Measurements from ENCODE around the gene GPR65.
"Not testable (repeated sequence)": the region's sequence is repeated elsewhere in the genome, so short reads cannot be mapped to it uniquely, and the experiment has no call there.

The GPR65 gene

GRCh38 chr14:88004506-88005036 lies 364 bp upstream of the GPR65 start:
- DNase-seq (ENCODE audit: low read depth in 3 of 3) = no peak

GRCh38 chr14:88005978-88006851 lies 1.3 kb downstream of the GPR65 start:
- peak; percentile 33 to 65 (median 53) for DNase-seq (ENCODE audit: low read depth in 3 of 3)

GRCh38 chr14:88007608-88008007 lies 2.7 kb downstream of the GPR65 start:
- no peak for DNase-seq (ENCODE audit: low read depth in 3 of 3)

- no peak for DNase-seq (ENCODE audit: low read depth in 3 of 3)
Measured at GRCh38 chr14:88008039-88008742, 3.3 kb downstream of the GPR65 start.

GRCh38 chr14:88009486-88009885 lies 4.6 kb downstream of the GPR65 start:
- DNase-seq (ENCODE audit: low read depth in 3 of 3) = no peak

- DNase-seq (ENCODE audit: low read depth in 3 of 3) = no peak
Measured at GRCh38 chr14:88010331-88010730, 5.4 kb downstream of the GPR65 start.

- DNase-seq (ENCODE audit: low read depth in 3 of 3) = no peak
Measured at GRCh38 chr14:88012495-88012894, 7.6 kb downstream of the GPR65 start.

- peak in 1 of 3 experiments; percentile 7 for DNase-seq (ENCODE audit: low read depth in 3 of 3)
Measured at GRCh38 chr14:88013750-88014349, 8.9 kb downstream of the GPR65 start.

GRCh38 chr14:88016768-88017167 lies 11.8 kb downstream of the GPR65 start:
- DNase-seq (ENCODE audit: low read depth in 3 of 3) = no peak

- no peak for DNase-seq (ENCODE audit: low read depth in 3 of 3)
Measured at GRCh38 chr14:88017535-88017934, 12.6 kb downstream of the GPR65 start.

- no peak for DNase-seq (ENCODE audit: low read depth in 3 of 3)
Measured at GRCh38 chr14:88023658-88024187, 18.8 kb downstream of the GPR65 start.

GRCh38 chr14:88024252-88025086 lies 19.5 kb downstream of the GPR65 start:
- DNase-seq (ENCODE audit: low read depth in 3 of 3) = not testable (repeated sequence)

- no peak for DNase-seq (ENCODE audit: low read depth in 3 of 3)
Measured at GRCh38 chr14:88025313-88025712, 20.4 kb downstream of the GPR65 start.

- DNase-seq (ENCODE audit: low read depth in 3 of 3) = no peak
Measured at GRCh38 chr14:88026890-88027289, 22.0 kb downstream of the GPR65 start.

GRCh38 chr14:88029500-88029899 lies 24.6 kb downstream of the GPR65 start:
- no peak for DNase-seq (ENCODE audit: low read depth in 3 of 3)

GRCh38 chr14:88030079-88030478 lies 25.1 kb downstream of the GPR65 start:
- DNase-seq (ENCODE audit: low read depth in 3 of 3) = no peak

- DNase-seq (ENCODE audit: low read depth in 3 of 3) = no peak
Measured at GRCh38 chr14:88030892-88031291, 26.0 kb downstream of the GPR65 start.

GRCh38 chr14:88032373-88032772 lies 27.4 kb downstream of the GPR65 start:
- no peak for DNase-seq (ENCODE audit: low read depth in 3 of 3)

- DNase-seq (ENCODE audit: low read depth in 3 of 3) = no peak
Measured at GRCh38 chr14:88034076-88034475, 29.1 kb downstream of the GPR65 start.

GRCh38 chr14:88036422-88036821 lies 31.5 kb downstream of the GPR65 start:
- DNase-seq (ENCODE audit: low read depth in 3 of 3) = no peak

- no peak for DNase-seq (ENCODE audit: low read depth in 3 of 3)
Measured at GRCh38 chr14:88037325-88037724, 32.4 kb downstream of the GPR65 start.

Measured in stimulated activated CD4-positive, alpha-beta T cell treated with anti-CD3 and anti-CD28 coated beads, TNF-alpha, amount 100 ng/mL, for 24 hours (primary cell).